ENCODE data around the gene CCDC185. TPM values are rescaled to one million over a fixed set of nuclear protein-coding genes. Genes with fewer than 3 reads are reported as not detected.

The CCDC185 gene
- total RNA-seq, 3 donors from 2014 or later (not counting 1 experiment from before 2014, with no cell fraction given): not detected

- H3K4me3 Mint-ChIP-seq: no peak overlapping the region
- Histone ChIP-seq H3K9me3 (ENCODE audit: control insufficient read depth, insufficient read depth, low read length) (no peaks in the 10 kb centered on the region), H3K27ac (ENCODE audit: low read length) (no peak overlapping the region), H3K36me3 (ENCODE audit: control insufficient read depth, insufficient read depth, low read length) (no peaks in the 10 kb centered on the region), H3K27me3 (ENCODE audit: control insufficient read depth, insufficient read depth, low read length) (peaks cover 3% of the 10 kb centered on the region), H3K4me1 (ENCODE audit: control insufficient read depth, insufficient read depth, low read length) (no peaks in the 10 kb centered on the region), H3K4me3 (ENCODE audit: low read length) (no peak overlapping the region)
- DNase-seq (no peak), ATAC-seq (no peak)
- H3K4me1 Mint-ChIP-seq: no peaks in the 10 kb centered on the region
- peaks cover 11 to 12% of the 10 kb centered on the region in 2 donors for H3K27me3 Mint-ChIP-seq (ENCODE audit: low read depth in 2 of 2)
- TF ChIP-seq CTCF (IDR thresholded peaks at IDR 0.05): no peak
- intact Hi-C loops (cut with micrococcal nuclease): no loop called here
- H3K27ac Mint-ChIP-seq: no peak overlapping the region
- no peaks in the 10 kb centered on the region for H3K36me3 Mint-ChIP-seq
- peaks cover 0 to 3% of the 10 kb centered on the region in 2 donors for H3K9me3 Mint-ChIP-seq
Observed at GRCh38 chr1:223378754-223379153, 14.5 kb upstream of the CCDC185 start.

- Histone ChIP-seq H3K27ac (ENCODE audit: low read length) (no peak overlapping the region), H3K4me1 (ENCODE audit: control insufficient read depth, insufficient read depth, low read length) (no peaks in the 10 kb centered on the region), H3K27me3 (ENCODE audit: control insufficient read depth, insufficient read depth, low read length) (no peaks in the 10 kb centered on the region), H3K4me3 (ENCODE audit: low read length) (no peak overlapping the region), H3K36me3 (ENCODE audit: control insufficient read depth, insufficient read depth, low read length) (no peaks in the 10 kb centered on the region), H3K9me3 (ENCODE audit: control insufficient read depth, insufficient read depth, low read length) (no peaks in the 10 kb centered on the region)
- WGBS (ENCODE audit: insufficient coverage): 70% methylated on average over 2 of the region's 2 CpGs
- DNase-seq (no peak), ATAC-seq (no peak)
- H3K27me3 Mint-ChIP-seq (ENCODE audit: low read depth in 2 of 2): peaks cover 19 to 30% of the 10 kb centered on the region in 2 donors
- no peak for TF ChIP-seq CTCF (IDR thresholded peaks at IDR 0.05)
- no peaks in the 10 kb centered on the region for H3K9me3 Mint-ChIP-seq
- H3K4me1 Mint-ChIP-seq: no peaks in the 10 kb centered on the region
- no peak overlapping the region for H3K4me3 Mint-ChIP-seq
- intact Hi-C loops (cut with micrococcal nuclease): no loop called here
- H3K36me3 Mint-ChIP-seq: no peaks in the 10 kb centered on the region
- no peak overlapping the region for H3K27ac Mint-ChIP-seq
Observed at GRCh38 chr1:223386013-223386412, 7.2 kb upstream of the CCDC185 start.

GRCh38 chr1:223390618-223391017 lies 2.6 kb upstream of the CCDC185 start:
- intact Hi-C loops (cut with micrococcal nuclease): no loop called here
- H3K9me3 Mint-ChIP-seq: no peaks in the 10 kb centered on the region
- peaks cover 6% of the 10 kb centered on the region for H3K27me3 ChIP-seq (ENCODE audit: control insufficient read depth, insufficient read depth, low read length)
- no peaks in the 10 kb centered on the region for H3K4me1 ChIP-seq (ENCODE audit: control insufficient read depth, insufficient read depth, low read length)
- no peaks in the 10 kb centered on the region for H3K36me3 Mint-ChIP-seq
- no peaks in the 10 kb centered on the region for H3K36me3 ChIP-seq (ENCODE audit: control insufficient read depth, insufficient read depth, low read length)
- H3K9me3 ChIP-seq (ENCODE audit: control insufficient read depth, insufficient read depth, low read length): no peaks in the 10 kb centered on the region
- TF ChIP-seq CTCF (IDR thresholded peaks at IDR 0.05): no peak
- H3K27ac Mint-ChIP-seq: no peak overlapping the region
- no peak for DNase-seq
- no peak for ATAC-seq
- no peak overlapping the region for H3K4me3 ChIP-seq (ENCODE audit: low read length)
- peaks cover 28 to 34% of the 10 kb centered on the region in 2 donors for H3K27me3 Mint-ChIP-seq (ENCODE audit: low read depth in 2 of 2)
- no peak overlapping the region for H3K27ac ChIP-seq (ENCODE audit: low read length)
- H3K4me3 Mint-ChIP-seq: no peak overlapping the region
- no peaks in the 10 kb centered on the region for H3K4me1 Mint-ChIP-seq

- TF ChIP-seq CTCF (IDR thresholded peaks at IDR 0.05): no peak
- Mint-ChIP-seq H3K27me3 (ENCODE audit: low read depth in 2 of 2) (peaks cover 24 to 26% of the 10 kb centered on the region in 2 donors), H3K36me3 (no peaks in the 10 kb centered on the region), H3K9me3 (no peaks in the 10 kb centered on the region), H3K4me3 (no peak overlapping the region), H3K4me1 (no peaks in the 10 kb centered on the region), H3K27ac (no peak overlapping the region)
- Histone ChIP-seq H3K27ac (ENCODE audit: low read length) (no peak overlapping the region), H3K4me1 (ENCODE audit: control insufficient read depth, insufficient read depth, low read length) (no peaks in the 10 kb centered on the region), H3K36me3 (ENCODE audit: control insufficient read depth, insufficient read depth, low read length) (no peaks in the 10 kb centered on the region), H3K27me3 (ENCODE audit: control insufficient read depth, insufficient read depth, low read length) (peaks cover 6% of the 10 kb centered on the region), H3K4me3 (ENCODE audit: low read length) (no peak overlapping the region), H3K9me3 (ENCODE audit: control insufficient read depth, insufficient read depth, low read length) (no peaks in the 10 kb centered on the region)
- intact Hi-C loops (cut with micrococcal nuclease): no loop called here
- 92% methylated on average over 27 of the region's 27 CpGs for WGBS (ENCODE audit: insufficient coverage)
- ATAC-seq (no peak), DNase-seq (no peak)
Observed at GRCh38 chr1:223394242-223394641, 1.0 kb downstream of the CCDC185 start.

Measured in natural killer cell (primary cell).